Endothelial cell of umbilical vein (primary cell): ENCODE measurements around the gene OR1N2. TPM values are rescaled to one million over a fixed set of nuclear protein-coding genes. Genes with fewer than 3 reads are reported as not detected.
A peak's percentile ranks its signal among the peaks of the same experiment; 100 is the strongest.

Experiments used
- BruUV-seq: library from RNA; stranded (reverse); fragments of 400-500 nt; replicated peaks from 2 replicates; lab custom pipeline; 2021; lab: Mats Ljungman, UMichigan
- CTCF ChIA-PET: fragments of 300-600, 350-600 bp; sonication (Branson Sonifier 250); formaldehyde crosslinking; loops from one replicate; lab custom pipeline; 2021; ENCODE audit warnings: antibody characterized with exemption, inconsistent platforms; lab: Charles Lee
- POLR2A ChIA-PET: fragments of 300-600, 350-600 bp; sonication (Branson Sonifier 250); formaldehyde crosslinking; loops from one replicate; lab custom pipeline; 2021; ENCODE audit warnings: antibody characterized with exemption, inconsistent platforms; lab: Charles Lee
- DNase-seq: peaks from one replicate; pipeline ENCODE4 v3.0.0-alpha.2; 2011; ENCODE audit warnings: low read depth, low spot score
- FAIRE-seq: peaks from 2 replicates; lab custom pipeline; 2011; peaks lifted over from hg19 to GRCh38; lab: Jason Lieb, UNC
- H2AFZ ChIP-seq: 2 replicates; pipeline ENCODE4 v1.6.0; 2012; ENCODE audit warnings: low read depth, low read length, control low read depth, inconsistent platforms
- H3K27ac ChIP-seq: 2 replicates; pipeline ENCODE4 v1.5.1; 2011; ENCODE audit warnings: low read depth, mild to moderate bottlenecking, control low read depth, low read length, moderate library complexity; ENCODE audit not compliant: insufficient read depth
- H3K27me3 ChIP-seq, 2 experiments: 2 replicates each; pipeline versions ENCODE4 v1.6.0 to v1.6.1; 2011; ENCODE audit warnings: low read length in 2 of 2, mixed read lengths in 1 of 2; ENCODE audit not compliant: control insufficient read depth in 2 of 2, insufficient read depth in 2 of 2
- H3K36me3 ChIP-seq, 2 experiments: 2 replicates in 1 of 2; 3 replicates in 1 of 2; pipeline ENCODE4 v1.5.1; 2011; ENCODE audit warnings: low read length in 2 of 2, mild to moderate bottlenecking in 1 of 2, moderate library complexity in 1 of 2; ENCODE audit not compliant: control insufficient read depth in 2 of 2, insufficient read depth in 2 of 2; ENCODE audit errors: extremely low read depth in 1 of 2
- H3K4me1 ChIP-seq: 3 replicates; pipeline ENCODE4 v1.5.1; 2011; ENCODE audit warnings: mild to moderate bottlenecking, low read length; ENCODE audit not compliant: control insufficient read depth, insufficient read depth; ENCODE audit errors: extremely low read depth
- H3K4me2 ChIP-seq: 2 replicates; pipeline ENCODE4 v1.6.1; 2011; ENCODE audit warnings: low read length, control low read depth, mixed read lengths; ENCODE audit not compliant: insufficient read depth
- H3K4me3 ChIP-seq, 3 experiments: fragments of 200-600 bp in 1 of 3; sonication (generic), shearing (Covaris generic) in 1 of 3; replicated peaks in 1 of 3; 2 replicates each; pipeline ENCODE4 v1.5.1; 2011 to 2016; ENCODE audit warnings: control low read depth in 3 of 3, low read length in 3 of 3, mild to moderate bottlenecking in 2 of 3, inconsistent platforms in 1 of 3, low read depth in 1 of 3, moderate library complexity in 1 of 3; ENCODE audit not compliant: insufficient read depth in 1 of 3
- H3K79me2 ChIP-seq: 2 replicates; pipeline ENCODE4 v1.6.0; 2012; ENCODE audit warnings: low read length, inconsistent platforms; ENCODE audit not compliant: control insufficient read depth, insufficient read depth
- H3K9ac ChIP-seq: replicated peaks from 2 replicates; pipeline ENCODE3; 2011; ENCODE audit warnings: low read length, control low read depth; ENCODE audit not compliant: insufficient read depth; ENCODE audit errors: extremely low read depth
- H3K9me1 ChIP-seq: replicated peaks from 3 replicates; pipeline ENCODE4 v1.6.0; 2011; ENCODE audit warnings: mild to moderate bottlenecking, low read length; ENCODE audit not compliant: control insufficient read depth, insufficient read depth; ENCODE audit errors: extremely low read depth
- H3K9me3 ChIP-seq: replicated peaks from 2 replicates; pipeline ENCODE4 v1.5.1; 2012; ENCODE audit warnings: low read length, inconsistent platforms; ENCODE audit not compliant: control insufficient read depth, insufficient read depth
- H4K20me1 ChIP-seq: replicated peaks from 2 replicates; pipeline ENCODE3; 2011; ENCODE audit warnings: mild to moderate bottlenecking, low read length; ENCODE audit not compliant: control insufficient read depth, insufficient read depth; ENCODE audit errors: extremely low read depth
- CTCF ChIP-seq, 2 donors: IDR thresholded peaks; 1 replicate in 1 of 2; 2 replicates in 1 of 2; pipeline ENCODE4 v1.5.1; 2011; ENCODE audit warnings: low read length in 2 of 2, mild to moderate bottlenecking in 2 of 2, moderate library complexity in 2 of 2, control low read depth in 1 of 2, inconsistent platforms in 1 of 2, low read depth in 1 of 2; ENCODE audit not compliant: insufficient read depth in 1 of 2; ENCODE audit errors: extremely low read depth in 1 of 2
- EZH2 ChIP-seq: IDR thresholded peaks from 2 replicates; pipeline ENCODE4 v1.6.1; 2012; ENCODE audit warnings: borderline replicate concordance, low read depth, mild to moderate bottlenecking, moderate library complexity, low read length, inconsistent platforms; ENCODE audit not compliant: severe bottlenecking
- FOS ChIP-seq: IDR thresholded peaks from 2 replicates; pipeline ENCODE4 v1.6.1; 2011; ENCODE audit warnings: mild to moderate bottlenecking, low read length, moderate library complexity, borderline replicate concordance; ENCODE audit not compliant: insufficient read depth
- GATA2 ChIP-seq: IDR thresholded peaks from 2 replicates; pipeline ENCODE4 v1.7.0; 2011; ENCODE audit warnings: low read depth, mild to moderate bottlenecking, moderate library complexity, mixed read lengths, low read length; ENCODE audit not compliant: insufficient read length, insufficient read depth
- JUN ChIP-seq: IDR thresholded peaks from 2 replicates; pipeline ENCODE4 v1.6.1; 2011; ENCODE audit warnings: borderline replicate concordance, low read depth; ENCODE audit not compliant: insufficient read length, insufficient read depth
- MAX ChIP-seq: IDR thresholded peaks from 2 replicates; pipeline ENCODE4 v1.6.1; 2011; ENCODE audit not compliant: insufficient read depth, insufficient read length
- MYC ChIP-seq: IDR thresholded peaks from one replicate; pipeline ENCODE4 v1.6.1; 2011; ENCODE audit warnings: mild to moderate bottlenecking, low read depth, low read length
- POLR2A ChIP-seq: IDR thresholded peaks from 2 replicates; pipeline ENCODE4 v1.6.1; 2012; ENCODE audit warnings: low read depth, mild to moderate bottlenecking, control low read depth, low read length
- POLR2AphosphoS5 ChIP-seq: IDR thresholded peaks from 2 replicates; pipeline ENCODE4 v1.6.1; 2012; ENCODE audit warnings: low read depth, mild to moderate bottlenecking, control low read depth, low read length, moderate library complexity; ENCODE audit not compliant: insufficient read depth
- dilution Hi-C: fragments of 300-500 bp; cut with MboI; formaldehyde crosslinking; loops from one replicate; pipeline ENCODE4 v1.15.0; 2019; ENCODE audit warnings: low sequenced_read_pairs; ENCODE audit not compliant: extremely low pct_ligation_motif_present
- intact Hi-C: fragments of 100-400 bp; cut with micrococcal nuclease; formaldehyde crosslinking; loops from one replicate; pipeline ENCODE4 v1.10.0; 2022
- polyA plus RNA-seq, 4 experiments: library from polyadenylated mRNA; depleted of rRNA in 3 of 4; stranded (reverse) in 3 of 4; unstranded in 1 of 4; fragments of >200 nt; gene quantifications; 2 replicates each; pipeline versions ENCODE4 v1.2.1 to v1.2.3, GENCODE V29; 2011 to 2012; ENCODE audit warnings: missing spikeins in 1 of 4
- total RNA-seq: library from RNA; stranded (reverse); gene quantifications from 2 replicates; pipeline ENCODE4 v1.2.3, GENCODE V29; 2021

OR1N2 gene
- total and polyA plus RNA-seq, 2 donors (not counting 3 experiments of a cell fraction or from before 2014, with no cell fraction given) = not detected

- intact Hi-C loops (no loop called here), dilution Hi-C loops (no loop called here)
- no TSS peak for BruUV-seq
- peaks cover 8 to 14% of the 10 kb centered on the region in 2 experiments for H3K27me3 ChIP-seq
- no peak overlapping the region for H3K4me2 ChIP-seq
- H3K27ac ChIP-seq = no peak overlapping the region
- no peak overlapping the region for H2AFZ ChIP-seq
- H4K20me1 ChIP-seq = no peaks in the 10 kb centered on the region
- ChIA-PET POLR2A (no interaction called here), CTCF (interaction anchor here (2.8 kb wide), 1 partner anchor 8 kb away, joined by 18 read pairs; no protein-coding TSS in a partner anchor)
- H3K4me3 ChIP-seq = no peak overlapping the region
- H3K9ac ChIP-seq = no peak overlapping the region
- no peaks in the 10 kb centered on the region for H3K9me1 ChIP-seq
- H3K79me2 ChIP-seq = no peaks in the 10 kb centered on the region
- peak; percentile 59 for FAIRE-seq
- no peaks in the 10 kb centered on the region for H3K9me3 ChIP-seq
- no peak for DNase-seq
- no peaks in the 10 kb centered on the region for H3K4me1 ChIP-seq
- no peaks in the 10 kb centered on the region for H3K36me3 ChIP-seq
- TF ChIP-seq GATA2 (no peak), FOS (no peak), JUN (no peak), EZH2 (no peak), CTCF (IDR thresholded peaks at IDR 0.05; ENCODE audit: extremely low read depth in 1 of 2, insufficient read depth in 1 of 2, low read depth in 1 of 2, low read length in 2 of 2) (no peak), MYC (no peak), POLR2A (no peak), POLR2AphosphoS5 (no peak), MAX (no peak)
Observed at GRCh38 chr9:122506964-122507363, 45.9 kb upstream of the OR1N2 start.
